Measurements from ENCODE around the gene NANOS3. TPM values are rescaled to one million over a fixed set of nuclear protein-coding genes. Genes with fewer than 3 reads are reported as not detected.

NANOS3 gene
- total and polyA plus RNA-seq, 10 of the 15 experiments (the other 5 are each of a cell fraction or from before 2014, with no cell fraction given), result 0.31 to 1.7 (median 0.81) TPM

DNA sequence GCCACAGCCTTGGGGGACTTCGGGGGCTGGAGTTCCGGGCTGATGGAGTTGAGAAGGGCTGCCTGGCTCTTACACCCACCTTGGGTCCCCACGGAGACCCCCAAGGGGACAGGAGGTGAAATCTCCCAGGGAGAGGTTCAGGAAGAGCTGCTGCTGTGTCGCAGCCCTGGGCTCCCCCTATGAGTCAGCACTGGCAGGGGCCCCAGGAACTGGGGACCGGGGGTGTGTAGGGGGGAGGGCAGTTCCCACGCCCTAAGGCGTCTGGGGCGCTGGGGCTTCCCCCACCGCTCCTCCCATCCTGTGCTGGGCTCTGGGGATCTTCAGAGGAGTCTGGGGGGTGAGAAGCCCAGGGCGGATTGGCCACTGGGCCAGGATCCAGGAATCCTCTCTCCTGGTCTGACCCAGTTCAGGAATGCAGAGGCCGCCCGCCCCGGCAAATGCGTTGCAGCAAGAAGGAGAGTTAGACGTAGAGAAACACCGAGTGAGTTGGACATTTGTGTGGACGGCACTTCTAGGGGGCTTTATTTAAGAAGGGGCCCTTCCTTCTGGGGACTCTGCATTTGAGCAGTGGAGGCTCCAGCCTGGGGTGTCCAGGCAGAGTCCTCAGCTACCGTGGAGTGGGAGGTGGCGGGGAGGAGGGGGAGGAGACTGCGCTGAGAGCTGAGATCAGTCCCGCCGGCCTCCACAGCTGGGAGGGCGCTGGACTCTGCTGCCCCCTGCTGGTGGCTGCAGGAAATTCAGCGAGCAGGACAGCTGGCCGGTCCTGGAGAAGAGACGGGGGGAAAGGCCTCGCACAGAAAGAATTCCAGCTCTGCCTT lies 15.0 kb upstream of the NANOS3 start (continued):
- TF ChIP-seq, protein P1, sequence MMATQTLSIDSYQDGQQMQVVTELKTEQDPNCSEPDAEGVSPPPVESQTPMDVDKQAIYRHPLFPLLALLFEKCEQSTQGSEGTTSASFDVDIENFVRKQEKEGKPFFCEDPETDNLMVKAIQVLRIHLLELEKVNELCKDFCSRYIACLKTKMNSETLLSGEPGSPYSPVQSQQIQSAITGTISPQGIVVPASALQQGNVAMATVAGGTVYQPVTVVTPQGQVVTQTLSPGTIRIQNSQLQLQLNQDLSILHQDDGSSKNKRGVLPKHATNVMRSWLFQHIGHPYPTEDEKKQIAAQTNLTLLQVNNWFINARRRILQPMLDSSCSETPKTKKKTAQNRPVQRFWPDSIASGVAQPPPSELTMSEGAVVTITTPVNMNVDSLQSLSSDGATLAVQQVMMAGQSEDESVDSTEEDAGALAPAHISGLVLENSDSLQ (IDR thresholded peaks at IDR 0.05), result peak; percentile 55
- no peak for TF ChIP-seq ZNF384 (IDR thresholded peaks at IDR 0.05; ENCODE audit: borderline replicate concordance, low read depth, low read length)
- no peak for TF ChIP-seq KAT2A (conservative IDR thresholded peaks at IDR 0.05; ENCODE audit: control insufficient read depth, low read depth, low read length)
- peak; percentile 97 for TF ChIP-seq EED (IDR thresholded peaks at IDR 0.05; ENCODE audit: low read depth)
- TF ChIP-seq CBX5 (IDR thresholded peaks at IDR 0.05; ENCODE audit: low read depth), result 0 out of 2 replicates have a peak, but pooled peaks have one; percentile 70
- TF ChIP-seq HDAC2 (IDR thresholded peaks at IDR 0.05), result no peak
- TF ChIP-seq SREBF1 (IDR thresholded peaks at IDR 0.05; ENCODE audit: low read length), result no peak
- TF ChIP-seq KDM1A (IDR thresholded peaks at IDR 0.05; ENCODE audit: borderline replicate concordance), result no peak
- no peak; the same call in 1 of the 2 replicates for TF ChIP-seq ZNF687 (IDR thresholded peaks at IDR 0.05)
- TF ChIP-seq BRCA1 (IDR thresholded peaks at IDR 0.05; ENCODE audit: low read depth, low read length), result no peak
- TF ChIP-seq SMC3 (IDR thresholded peaks at IDR 0.05; ENCODE audit: borderline replicate concordance, low read length), result peak; percentile 93
- TF ChIP-seq YY1 (IDR thresholded peaks at IDR 0.05; ENCODE audit: low read depth, low read length), result peak; percentile 84
- TF ChIP-seq NBN (IDR thresholded peaks at IDR 0.05), result peak; percentile 88; the same call in 1 of the 2 replicates
- no peak for TF ChIP-seq SIX5 (IDR thresholded peaks at IDR 0.05; ENCODE audit: low read depth, low read length, severe bottlenecking)
- peak; percentile 81 for TF ChIP-seq SP1 (IDR thresholded peaks at IDR 0.05; ENCODE audit: low read depth, low read length)
- TF ChIP-seq ATF7 (IDR thresholded peaks at IDR 0.05; ENCODE audit: low read depth), result peak; percentile 85
- peak; percentile 82 for TF ChIP-seq ZNF207 (IDR thresholded peaks at IDR 0.05; ENCODE audit: borderline replicate concordance)
- no peak for TF ChIP-seq PBX3 (IDR thresholded peaks at IDR 0.05; ENCODE audit: insufficient replicate concordance, low read depth, low read length)
- TF ChIP-seq ZBTB4 (CRISPR knock-in tag; IDR thresholded peaks at IDR 0.05), result no peak
- peak; percentile 82 for TF ChIP-seq MTA2 (IDR thresholded peaks at IDR 0.05; ENCODE audit: low read depth)
- TF ChIP-seq TCF3 (IDR thresholded peaks at IDR 0.05; ENCODE audit: borderline replicate concordance, insufficient read depth, low read depth, low read length), result peak; percentile 89
- no peak for TF ChIP-seq ZNF622 (IDR thresholded peaks at IDR 0.05)
